Ishikawa (cell line): ENCODE measurements around the gene UBA6.

Experiments used
- CEBPB ChIP-seq: IDR thresholded peaks from 2 replicates; pipeline ENCODE4 v1.6.1; 2012
- CREB1 ChIP-seq: IDR thresholded peaks from 2 replicates; pipeline ENCODE4 v1.6.1; 2012; ENCODE audit warnings: low read depth
- EGR1 ChIP-seq: IDR thresholded peaks from 2 replicates; pipeline ENCODE4 v1.6.1; 2012
- EP300 ChIP-seq: IDR thresholded peaks from 2 replicates; pipeline ENCODE4 v1.6.1; 2012; ENCODE audit warnings: borderline replicate concordance
- FOXM1 ChIP-seq: IDR thresholded peaks from 2 replicates; pipeline ENCODE4 v1.6.1; 2012; ENCODE audit warnings: low read depth, borderline replicate concordance
- MAX ChIP-seq: IDR thresholded peaks from 2 replicates; pipeline ENCODE4 v1.6.1; 2012
- NFIC ChIP-seq: IDR thresholded peaks from 2 replicates; pipeline ENCODE4 v1.6.1; 2012
- RAD21 ChIP-seq: IDR thresholded peaks from 2 replicates; pipeline ENCODE4 v1.6.1; 2012; ENCODE audit warnings: low read depth
- REST ChIP-seq: IDR thresholded peaks from 2 replicates; pipeline ENCODE4 v1.6.1; 2012; ENCODE audit warnings: low read depth, mild to moderate bottlenecking
- TAF1 ChIP-seq: IDR thresholded peaks from 2 replicates; pipeline ENCODE4 v1.6.1; 2012; ENCODE audit warnings: low read depth, mild to moderate bottlenecking
- TCF12 ChIP-seq: IDR thresholded peaks from 2 replicates; pipeline ENCODE4 v1.6.1; 2012; ENCODE audit warnings: low read depth
- TEAD4 ChIP-seq: IDR thresholded peaks from 2 replicates; pipeline ENCODE4 v1.6.1; 2012
- USF1 ChIP-seq: IDR thresholded peaks from 2 replicates; pipeline ENCODE4 v1.6.1; 2012
- YY1 ChIP-seq: IDR thresholded peaks from 2 replicates; pipeline ENCODE4 v1.6.1; 2012; ENCODE audit warnings: low read depth
- ZBTB7A ChIP-seq: IDR thresholded peaks from 2 replicates; pipeline ENCODE4 v1.6.1; 2012; ENCODE audit warnings: low read depth

The UBA6 gene

GRCh38 chr4:67687636-67688035 is 13.3 kb downstream of the UBA6 start:
- TF ChIP-seq TAF1: no peak
- TF ChIP-seq FOXM1: no peak
- TF ChIP-seq ZBTB7A: no peak
- TF ChIP-seq TEAD4: no peak
- TF ChIP-seq USF1: no peak
- no peak for TF ChIP-seq EP300
- no peak for TF ChIP-seq MAX
- no peak for TF ChIP-seq CEBPB
- no peak for TF ChIP-seq RAD21

- TF ChIP-seq TAF1 (no peak), REST (no peak), FOXM1 (no peak), NFIC (no peak), USF1 (no peak), TEAD4 (no peak), CREB1 (no peak), CEBPB (no peak), TCF12 (no peak), MAX (no peak), EP300 (no peak), EGR1 (no peak), YY1 (no peak), ZBTB7A (no peak), RAD21 (no peak)
These were observed 15.5 kb downstream of the UBA6 start for GRCh38 chr4:67685532-67685859.

- no peak for TF ChIP-seq USF1
- TF ChIP-seq FOXM1: no peak
- no peak for TF ChIP-seq TEAD4
- no peak for TF ChIP-seq CEBPB
- no peak for TF ChIP-seq REST
- no peak for TF ChIP-seq RAD21
- no peak for TF ChIP-seq EGR1
- TF ChIP-seq CREB1: no peak
- TF ChIP-seq TCF12: no peak
- no peak for TF ChIP-seq EP300
- no peak for TF ChIP-seq ZBTB7A
- TF ChIP-seq TAF1: no peak
- TF ChIP-seq YY1: no peak
- no peak for TF ChIP-seq NFIC
These were observed 16.0 kb downstream of the UBA6 start for GRCh38 chr4:67684839-67685531.

- TF ChIP-seq TEAD4 (no peak), TAF1 (no peak), ZBTB7A (no peak), CEBPB (no peak), FOXM1 (no peak), MAX (no peak), USF1 (no peak), NFIC (no peak), CREB1 (no peak), YY1 (no peak), REST (no peak), RAD21 (no peak), EP300 (no peak), EGR1 (no peak), TCF12 (no peak)
These were observed 18.7 kb downstream of the UBA6 start for GRCh38 chr4:67682266-67682665.
